ENCODE measurements around the gene C1orf174. TPM values are rescaled to one million over a fixed set of nuclear protein-coding genes. Genes with fewer than 3 reads are reported as not detected.

Gene C1orf174
- total RNA-seq, 6 experiments from 2014 or later: 9.7 to 20.9 (median 11.1) TPM

DNA sequence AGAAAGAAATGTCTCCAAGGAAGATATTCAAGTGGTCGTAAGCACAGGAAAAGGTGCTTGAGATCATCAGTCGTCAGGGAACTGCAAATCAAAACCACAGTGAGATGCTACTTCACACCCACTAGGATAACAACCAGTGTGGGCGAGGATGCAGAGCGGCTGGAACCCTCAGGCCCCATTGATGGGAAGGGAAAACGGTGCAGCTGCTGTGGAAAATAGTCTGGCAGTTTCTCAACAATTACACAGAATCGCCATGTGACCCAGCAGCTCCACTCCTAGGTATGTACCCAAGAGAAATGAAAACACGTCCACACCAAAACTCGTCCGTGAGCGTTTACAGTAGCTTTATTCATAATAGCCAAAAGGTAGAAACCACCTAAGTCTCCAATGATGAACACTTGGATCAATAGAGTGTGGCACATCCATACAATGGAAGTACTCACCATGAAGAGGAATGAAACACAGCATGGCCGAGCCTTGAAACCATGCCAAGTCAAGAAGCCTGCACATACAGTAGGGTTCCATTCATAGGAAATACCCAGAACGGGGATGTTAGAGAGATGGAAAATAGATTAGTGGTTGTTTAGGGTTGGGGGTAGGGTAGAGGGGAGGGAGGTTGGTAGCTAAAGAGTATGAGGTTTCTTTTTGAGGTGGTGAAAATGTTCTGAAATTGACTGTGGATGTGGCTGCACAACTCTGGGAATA, 36.7 kb downstream of the C1orf174 start:
- no peak for TF ChIP-seq POLR2A (IDR thresholded peaks at IDR 0.05)
- TF ChIP-seq, protein P1, sequence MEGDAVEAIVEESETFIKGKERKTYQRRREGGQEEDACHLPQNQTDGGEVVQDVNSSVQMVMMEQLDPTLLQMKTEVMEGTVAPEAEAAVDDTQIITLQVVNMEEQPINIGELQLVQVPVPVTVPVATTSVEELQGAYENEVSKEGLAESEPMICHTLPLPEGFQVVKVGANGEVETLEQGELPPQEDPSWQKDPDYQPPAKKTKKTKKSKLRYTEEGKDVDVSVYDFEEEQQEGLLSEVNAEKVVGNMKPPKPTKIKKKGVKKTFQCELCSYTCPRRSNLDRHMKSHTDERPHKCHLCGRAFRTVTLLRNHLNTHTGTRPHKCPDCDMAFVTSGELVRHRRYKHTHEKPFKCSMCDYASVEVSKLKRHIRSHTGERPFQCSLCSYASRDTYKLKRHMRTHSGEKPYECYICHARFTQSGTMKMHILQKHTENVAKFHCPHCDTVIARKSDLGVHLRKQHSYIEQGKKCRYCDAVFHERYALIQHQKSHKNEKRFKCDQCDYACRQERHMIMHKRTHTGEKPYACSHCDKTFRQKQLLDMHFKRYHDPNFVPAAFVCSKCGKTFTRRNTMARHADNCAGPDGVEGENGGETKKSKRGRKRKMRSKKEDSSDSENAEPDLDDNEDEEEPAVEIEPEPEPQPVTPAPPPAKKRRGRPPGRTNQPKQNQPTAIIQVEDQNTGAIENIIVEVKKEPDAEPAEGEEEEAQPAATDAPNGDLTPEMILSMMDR (IDR thresholded peaks at IDR 0.05): no peak
- intact Hi-C loops (cut with DNase I): no loop called here
- peaks cover 0 to 5% (median under 1%) of the 10 kb centered on the region in 4 donors for H3K4me1 ChIP-seq
- H3K36me3 ChIP-seq: no peaks in the 10 kb centered on the region
- H3K4me3 ChIP-seq: no peak overlapping the region
- H3K27me3 ChIP-seq: no peaks in the 10 kb centered on the region
- DNase-seq (no peak), ATAC-seq (no peak)
- no peaks in the 10 kb centered on the region for H3K9me3 ChIP-seq
- H3K27ac ChIP-seq: no peak overlapping the region
- WGBS (ENCODE audit: insufficient coverage, low coverage, low lambda C conversion rate, missing lambda C conversion rate): 79% methylated on average over 11 of the region's 12 CpGs

DNA sequence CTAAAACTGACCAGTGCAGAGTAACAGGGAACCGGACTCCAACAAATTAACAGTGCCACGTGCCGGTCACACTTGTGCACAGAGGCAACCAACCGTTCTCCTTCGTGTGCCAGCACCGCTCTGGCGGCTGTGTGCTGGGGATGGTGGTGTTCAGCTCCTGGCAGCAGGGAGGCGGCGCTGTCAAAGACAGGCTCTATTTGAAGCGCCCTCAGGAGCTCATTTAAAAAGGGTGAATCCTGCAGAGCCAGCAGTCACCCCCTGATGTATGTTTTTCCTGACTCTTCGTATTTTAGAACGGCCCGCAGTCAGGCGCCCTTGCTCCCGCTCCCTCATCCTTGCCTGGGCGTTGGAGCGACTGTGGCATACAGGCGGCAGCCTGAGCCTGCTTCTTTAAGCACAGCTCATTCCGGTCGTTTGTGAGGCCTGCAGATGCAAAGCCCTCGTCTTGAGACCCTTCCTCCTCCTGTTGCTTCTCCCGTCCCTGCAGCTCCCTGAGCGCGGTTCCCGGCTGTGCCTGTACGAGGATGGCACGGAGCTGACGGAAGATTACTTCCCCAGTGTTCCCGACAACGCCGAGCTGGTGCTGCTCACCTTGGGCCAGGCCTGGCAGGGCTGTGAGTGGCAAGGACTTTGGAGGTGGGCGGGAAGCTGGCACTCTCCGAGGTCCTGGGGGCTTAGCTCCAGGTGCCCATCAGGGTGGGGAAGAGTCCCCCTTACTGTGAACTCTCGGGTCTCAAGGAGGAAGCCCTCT, 41.7 kb downstream of the C1orf174 start:
- Histone ChIP-seq H3K4me3 (peak overlapping the region; percentile 60 to 82 (median 75)), H3K9me3 (no peaks in the 10 kb centered on the region), H3K4me1 (peaks cover 0 to 19% (median 9%) of the 10 kb centered on the region in 4 donors), H3K36me3 (no peaks in the 10 kb centered on the region), H3K27ac (no peak overlapping the region), H3K27me3 (no peaks in the 10 kb centered on the region)
- TF ChIP-seq, protein P1 (IDR thresholded peaks at IDR 0.05): peak in 1 of 4 donors; percentile 20
- TF ChIP-seq POLR2A (IDR thresholded peaks at IDR 0.05): no peak
- WGBS (ENCODE audit: insufficient coverage, low coverage, low lambda C conversion rate, missing lambda C conversion rate): 68% methylated on average over 13 of the region's 34 CpGs
- DNase-seq (peak in 1 of 3 donors; percentile 55), ATAC-seq (peak in 3 of 4 donors; percentile 2 to 25 (median 12))
- intact Hi-C loops (cut with DNase I): loop anchor here in 1 of 2 donors (5.0 kb wide), 1 partner anchor 39 kb away; no protein-coding TSS in a partner anchor

DNA sequence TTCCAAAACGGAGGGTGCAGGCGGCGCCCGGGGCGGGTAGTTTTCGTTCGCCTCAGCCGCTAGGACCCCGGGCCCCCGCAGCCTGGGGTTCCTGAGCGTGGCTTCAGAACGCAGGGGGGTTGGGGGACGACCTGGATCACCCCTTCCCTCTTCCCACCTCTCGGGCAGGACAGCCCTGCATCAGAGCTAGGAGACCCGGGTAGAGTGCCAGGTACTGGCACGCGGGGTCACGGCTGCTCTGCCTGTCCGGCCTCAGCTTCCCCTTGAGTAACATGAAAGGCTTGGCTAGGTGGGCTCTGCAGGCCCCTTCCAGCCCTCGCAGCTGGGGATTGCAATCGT, 42.3 kb downstream of the C1orf174 start:
- TF ChIP-seq POLR2A (IDR thresholded peaks at IDR 0.05): no peak
- TF ChIP-seq, protein P1 (IDR thresholded peaks at IDR 0.05): no peak
- intact Hi-C loops (cut with DNase I): loop anchor here in 1 of 2 donors (5.0 kb wide), 1 partner anchor 40 kb away; no protein-coding TSS in a partner anchor
- Histone ChIP-seq H3K36me3 (no peaks in the 10 kb centered on the region), H3K27ac (peak overlapping the region; percentile 54 to 61 (median 56)), H3K4me1 (peaks cover 0 to 19% (median 9%) of the 10 kb centered on the region in 4 donors), H3K27me3 (no peaks in the 10 kb centered on the region), H3K4me3 (peak overlapping the region; percentile 60 to 82 (median 75)), H3K9me3 (no peaks in the 10 kb centered on the region)
- DNase-seq (no peak), ATAC-seq (peak in 1 of 4 donors; percentile 11)
- 6% methylated on average over 3 of the region's 21 CpGs for WGBS (ENCODE audit: insufficient coverage, low coverage, low lambda C conversion rate, missing lambda C conversion rate)

DNA sequence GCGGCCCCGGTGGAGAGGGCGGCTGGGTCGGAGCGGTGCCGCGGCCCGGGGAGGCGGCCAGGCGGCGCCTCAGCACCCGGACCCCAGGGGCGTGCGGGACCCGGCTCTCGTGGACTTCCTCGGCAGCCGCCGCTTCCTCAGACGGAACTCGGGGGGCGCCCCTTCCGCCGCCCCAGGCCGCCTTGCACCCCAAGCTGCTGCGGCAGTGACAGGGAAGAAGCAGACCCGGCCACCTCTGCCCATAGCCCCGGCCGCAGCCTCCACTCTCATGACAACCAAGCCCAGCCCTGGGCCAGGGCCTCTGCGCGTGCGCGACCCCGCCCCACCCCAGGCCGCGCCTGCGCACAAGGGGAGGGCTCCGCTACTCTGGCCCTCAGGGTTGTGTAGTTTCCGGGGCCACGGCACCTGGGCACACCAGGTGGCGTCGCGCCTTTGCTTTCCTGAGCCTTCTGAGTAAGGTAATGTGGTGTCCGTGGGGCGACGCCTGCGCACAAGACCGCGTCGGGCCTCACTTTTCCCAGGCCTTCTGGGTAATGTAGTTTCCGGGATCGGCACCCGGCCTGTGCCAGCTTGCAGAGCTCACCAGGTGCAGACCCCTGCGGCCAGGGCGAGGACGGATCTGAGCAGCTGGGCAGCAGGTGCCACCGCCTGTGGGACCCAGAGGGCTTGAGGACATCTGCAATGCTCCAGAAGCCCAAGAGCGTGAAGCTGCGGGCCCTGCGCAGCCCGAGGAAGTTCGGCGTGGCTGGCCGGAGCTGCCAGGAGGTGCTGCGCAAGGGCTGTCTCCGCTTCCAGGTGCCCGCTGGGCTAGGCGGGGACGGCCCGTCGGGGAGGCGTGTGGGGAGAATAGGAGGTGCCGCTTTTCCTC, 42.9 kb downstream of the C1orf174 start, which contains the start of the genes CEP104 and DFFB:
Gene CEP104, minus strand, starts transcription at position 289 of the 868 bp plus-strand sequence. CDS start 4,804 bp downstream, outside the sequence.
Gene DFFB, plus strand, starts transcription at position 554 of the 868 bp plus-strand sequence. Its CDS starts 128 bp downstream, at position 682.
- TF ChIP-seq POLR2A (IDR thresholded peaks at IDR 0.05): peak; percentile 73
- TF ChIP-seq, protein P1 (IDR thresholded peaks at IDR 0.05): peak; percentile 28 to 60 (median 53)
- DNase-seq (peak; percentile 95 to 98 (median 98)), ATAC-seq (peak; percentile 94 to 98 (median 96))
- Histone ChIP-seq H3K36me3 (no peaks in the 10 kb centered on the region), H3K27me3 (no peaks in the 10 kb centered on the region), H3K4me3 (peak within 1 kb of the TSS; percentile 60 to 82 (median 75)), H3K9me3 (no peaks in the 10 kb centered on the region), H3K27ac (peak within 1 kb of the TSS; percentile 54 to 61 (median 56)), H3K4me1 (peaks cover 0 to 19% (median 9%) of the 10 kb centered on the region in 4 donors)
- intact Hi-C loops (cut with DNase I): loop anchor here in 1 of 2 donors (5.0 kb wide), 1 partner anchor 40 kb away; no protein-coding TSS in a partner anchor
- WGBS (ENCODE audit: insufficient coverage, low coverage, low lambda C conversion rate, missing lambda C conversion rate): 0% methylated on average over 12 of the region's 73 CpGs
